BE2C (cell line): ENCODE data around the gene TBC1D22A.

ENCODE experiments used
- DNase-seq: peaks from one replicate; pipeline ENCODE4 v3.0.0-alpha.2; 2020
- H3K27me3 ChIP-seq: fragments of 250-450 bp; sonication (Bioruptor Pico); 2 replicates; pipeline ENCODE4 v1.5.1; 2020; ENCODE audit warnings: mild to moderate bottlenecking
- H3K36me3 ChIP-seq: fragments of 250-450 bp; sonication (Bioruptor Pico); 2 replicates; pipeline ENCODE4 v1.5.1; 2020; ENCODE audit warnings: mild to moderate bottlenecking
- H3K4me1 ChIP-seq: fragments of 250-450 bp; sonication (Bioruptor Pico); 2 replicates; pipeline ENCODE4 v1.5.1; 2020
- H3K4me3 ChIP-seq: 2 replicates; pipeline ENCODE4 v1.5.1; 2011; ENCODE audit warnings: low read depth, low read length
- H3K9me3 ChIP-seq: fragments of 250-450 bp; sonication (Bioruptor Pico); 2 replicates; pipeline ENCODE4 v1.5.1; 2020
- CTCF ChIP-seq: IDR thresholded peaks from 2 replicates; pipeline ENCODE4 v1.5.1; 2012; ENCODE audit warnings: mild to moderate bottlenecking, low read depth, low read length

TBC1D22A gene

GRCh38 chr22:47158457-47158856 lies 396.0 kb downstream of the TBC1D22A start:
- TF ChIP-seq CTCF, result no peak
- Histone ChIP-seq H3K27me3 (no peaks in the 10 kb centered on the region), H3K4me1 (no peaks in the 10 kb centered on the region), H3K4me3 (no peak overlapping the region), H3K36me3 (no peaks in the 10 kb centered on the region), H3K9me3 (no peaks in the 10 kb centered on the region)
- no peak for DNase-seq

GRCh38 chr22:47159592-47159991 lies 397.1 kb downstream of the TBC1D22A start:
- no peak for TF ChIP-seq CTCF
- Histone ChIP-seq H3K9me3 (no peaks in the 10 kb centered on the region), H3K36me3 (no peaks in the 10 kb centered on the region), H3K4me1 (no peaks in the 10 kb centered on the region), H3K27me3 (no peaks in the 10 kb centered on the region), H3K4me3 (no peak overlapping the region)
- no peak for DNase-seq

GRCh38 chr22:47160141-47160541 lies 397.7 kb downstream of the TBC1D22A start:
- no peak for DNase-seq
- Histone ChIP-seq H3K4me1 (no peaks in the 10 kb centered on the region), H3K36me3 (no peaks in the 10 kb centered on the region), H3K4me3 (no peak overlapping the region), H3K9me3 (no peaks in the 10 kb centered on the region), H3K27me3 (no peaks in the 10 kb centered on the region)
- TF ChIP-seq CTCF, result no peak

- Histone ChIP-seq H3K27me3 (no peaks in the 10 kb centered on the region), H3K4me1 (no peaks in the 10 kb centered on the region), H3K36me3 (no peaks in the 10 kb centered on the region), H3K9me3 (no peaks in the 10 kb centered on the region), H3K4me3 (no peak overlapping the region)
- TF ChIP-seq CTCF, result no peak
- DNase-seq, result peak; percentile 3
These were observed 398.5 kb downstream of the TBC1D22A start for GRCh38 chr22:47160781-47161520.

- Histone ChIP-seq H3K4me1 (no peaks in the 10 kb centered on the region), H3K9me3 (no peaks in the 10 kb centered on the region), H3K36me3 (no peaks in the 10 kb centered on the region), H3K27me3 (no peaks in the 10 kb centered on the region), H3K4me3 (no peak overlapping the region)
- TF ChIP-seq CTCF, result no peak
- DNase-seq, result peak; percentile 13
These were observed 399.2 kb downstream of the TBC1D22A start for GRCh38 chr22:47161631-47162030.

- Histone ChIP-seq H3K4me1 (no peaks in the 10 kb centered on the region), H3K9me3 (no peaks in the 10 kb centered on the region), H3K27me3 (no peaks in the 10 kb centered on the region), H3K36me3 (no peaks in the 10 kb centered on the region), H3K4me3 (no peak overlapping the region)
- TF ChIP-seq CTCF, result no peak
- peak; percentile 1 for DNase-seq
These were observed 400.4 kb downstream of the TBC1D22A start for GRCh38 chr22:47162865-47163264.
